ENCODE results near the gene OR8U1.
"Not testable (repeated sequence)": the region's sequence is repeated elsewhere in the genome, so short reads cannot be mapped to it uniquely, and the experiment has no call there.

OR8U1 gene

DNA sequence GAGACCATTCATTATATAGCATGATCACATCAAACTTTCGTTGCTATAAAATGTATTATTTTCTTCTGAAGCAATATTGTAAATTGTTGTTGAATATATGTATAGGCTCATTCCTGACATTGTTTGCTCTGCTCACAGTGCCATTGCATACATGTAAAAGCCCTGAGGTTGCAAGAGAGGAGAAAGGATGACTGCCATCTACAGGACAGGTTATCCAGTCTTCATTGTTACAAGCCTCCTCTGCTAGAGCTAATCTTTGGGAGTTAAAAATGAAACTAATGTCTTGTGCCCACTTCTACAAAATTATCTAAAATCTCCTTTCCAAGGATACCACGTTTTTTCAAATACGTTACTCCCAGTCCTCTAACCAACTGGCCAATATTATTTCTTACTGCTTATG is 20.6 kb downstream of the OR8U1 start:
- Histone ChIP-seq H3K4me2 (ENCODE audit: low read length, poor library complexity, severe bottlenecking) (no peak overlapping the region), H2BK12ac (ENCODE audit: low read length in 2 of 2) (no peak overlapping the region), H3K27me3 (ENCODE audit: control insufficient read depth in 1 of 2, insufficient read depth in 1 of 2, low read length in 2 of 2) (no peaks in the 10 kb centered on the region), H2BK5ac (ENCODE audit: low read depth, low read length, poor library complexity, severe bottlenecking) (no peak overlapping the region), H3K4me1 (ENCODE audit: control insufficient read depth, insufficient read depth, low read depth, low read length) (no peaks in the 10 kb centered on the region), H2BK120ac (ENCODE audit: low read depth, low read length) (no peak overlapping the region), H3K14ac (ENCODE audit: low read length in 2 of 2) (no peak overlapping the region), H3K4me3 (ENCODE audit: insufficient read depth in 1 of 2, low read depth in 1 of 2, low read length in 2 of 2) (no peak overlapping the region), H3K4ac (ENCODE audit: low read depth in 1 of 2, low read length in 2 of 2) (no peak overlapping the region), H3K18ac (ENCODE audit: low read depth in 1 of 2, low read length in 2 of 2) (no peak overlapping the region), H4K8ac (ENCODE audit: low read length) (no peak overlapping the region), H3K9ac (ENCODE audit: low read length) (no peak overlapping the region), H3K9me3 (ENCODE audit: control insufficient read depth, low read length) (no peaks in the 10 kb centered on the region), H3K79me1 (replicated peaks; ENCODE audit: low read length, poor library complexity, severe bottlenecking) (no peaks in the 10 kb centered on the region), H3K23ac (ENCODE audit: low read length in 2 of 2) (no peak overlapping the region), H2AK5ac (ENCODE audit: low read length, severe bottlenecking) (no peak overlapping the region), H2BK15ac (ENCODE audit: low read depth, poor library complexity, severe bottlenecking) (no peak overlapping the region), H3K27ac (ENCODE audit: low read length, poor library complexity, severe bottlenecking) (no peak overlapping the region), H4K91ac (ENCODE audit: low read length) (no peak overlapping the region), H3K36me3 (ENCODE audit: control insufficient read depth in 1 of 2, insufficient read depth in 2 of 2, low read depth in 1 of 2, low read length in 2 of 2) (no peaks in the 10 kb centered on the region), H2AFZ (ENCODE audit: low read depth, low read length) (no peak overlapping the region)
- WGBS: 56% methylated on average over 2 of the region's 3 CpGs
- DNase-seq: no peak

GRCh38 chr11:56401858-56402461 is 26.5 kb downstream of the OR8U1 start:
- H2AK5ac ChIP-seq (ENCODE audit: low read length, severe bottlenecking); H3K14ac ChIP-seq (ENCODE audit: low read length in 2 of 2); H3K79me1 ChIP-seq (replicated peaks; ENCODE audit: low read length, poor library complexity, severe bottlenecking); H3K4ac ChIP-seq (ENCODE audit: low read depth in 1 of 2, low read length in 2 of 2); H3K9ac ChIP-seq (ENCODE audit: low read length); H3K27ac ChIP-seq (ENCODE audit: low read length, poor library complexity, severe bottlenecking); H2BK120ac ChIP-seq (ENCODE audit: low read depth, low read length); H3K27me3 ChIP-seq (ENCODE audit: control insufficient read depth in 1 of 2, insufficient read depth in 1 of 2, low read length in 2 of 2); H2BK12ac ChIP-seq (ENCODE audit: low read length in 2 of 2); H3K4me1 ChIP-seq (ENCODE audit: control insufficient read depth, insufficient read depth, low read depth, low read length); H2BK5ac ChIP-seq (ENCODE audit: low read depth, low read length, poor library complexity, severe bottlenecking); H3K36me3 ChIP-seq (ENCODE audit: control insufficient read depth in 1 of 2, insufficient read depth in 2 of 2, low read depth in 1 of 2, low read length in 2 of 2); H3K18ac ChIP-seq (ENCODE audit: low read depth in 1 of 2, low read length in 2 of 2); DNase-seq; H2AFZ ChIP-seq (ENCODE audit: low read depth, low read length); H2BK15ac ChIP-seq (ENCODE audit: low read depth, poor library complexity, severe bottlenecking); H3K4me2 ChIP-seq (ENCODE audit: low read length, poor library complexity, severe bottlenecking); H4K8ac ChIP-seq (ENCODE audit: low read length); H3K9me3 ChIP-seq (ENCODE audit: control insufficient read depth, low read length); H4K91ac ChIP-seq (ENCODE audit: low read length); H3K23ac ChIP-seq (ENCODE audit: low read length in 2 of 2); H3K4me3 ChIP-seq (ENCODE audit: insufficient read depth in 1 of 2, low read depth in 1 of 2, low read length in 2 of 2): not testable (repeated sequence)
- 87% methylated on average over 27 of the region's 27 CpGs for WGBS

GRCh38 chr11:56404393-56404792 is 29.0 kb downstream of the OR8U1 start:
- H4K8ac ChIP-seq (ENCODE audit: low read length): no peak overlapping the region
- no peak overlapping the region for H4K91ac ChIP-seq (ENCODE audit: low read length)
- H3K27ac ChIP-seq (ENCODE audit: low read length, poor library complexity, severe bottlenecking): no peak overlapping the region
- H2AK5ac ChIP-seq (ENCODE audit: low read length, severe bottlenecking): no peak overlapping the region
- no peak overlapping the region for H2BK15ac ChIP-seq (ENCODE audit: low read depth, poor library complexity, severe bottlenecking)
- H2BK12ac ChIP-seq (ENCODE audit: low read length in 2 of 2): no peak overlapping the region
- no peak overlapping the region for H2BK120ac ChIP-seq (ENCODE audit: low read depth, low read length)
- DNase-seq: no peak
- 96% methylated on average over 2 of the region's 2 CpGs for WGBS
- no peaks in the 10 kb centered on the region for H3K4me1 ChIP-seq (ENCODE audit: control insufficient read depth, insufficient read depth, low read depth, low read length)
- no peaks in the 10 kb centered on the region for H3K79me1 ChIP-seq (replicated peaks; ENCODE audit: low read length, poor library complexity, severe bottlenecking)
- no peak overlapping the region for H3K4me3 ChIP-seq (ENCODE audit: insufficient read depth in 1 of 2, low read depth in 1 of 2, low read length in 2 of 2)
- H3K23ac ChIP-seq (ENCODE audit: low read length in 2 of 2): no peak overlapping the region
- H2AFZ ChIP-seq (ENCODE audit: low read depth, low read length): no peak overlapping the region
- H3K14ac ChIP-seq (ENCODE audit: low read length in 2 of 2): no peak overlapping the region
- H2BK5ac ChIP-seq (ENCODE audit: low read depth, low read length, poor library complexity, severe bottlenecking): no peak overlapping the region
- H3K36me3 ChIP-seq (ENCODE audit: control insufficient read depth in 1 of 2, insufficient read depth in 2 of 2, low read depth in 1 of 2, low read length in 2 of 2): no peaks in the 10 kb centered on the region
- H3K27me3 ChIP-seq (ENCODE audit: control insufficient read depth in 1 of 2, insufficient read depth in 1 of 2, low read length in 2 of 2): no peaks in the 10 kb centered on the region
- H3K9me3 ChIP-seq (ENCODE audit: control insufficient read depth, low read length): peaks cover 8% of the 10 kb centered on the region
- H3K18ac ChIP-seq (ENCODE audit: low read depth in 1 of 2, low read length in 2 of 2): no peak overlapping the region
- no peak overlapping the region for H3K4me2 ChIP-seq (ENCODE audit: low read length, poor library complexity, severe bottlenecking)
- H3K9ac ChIP-seq (ENCODE audit: low read length): no peak overlapping the region
- no peak overlapping the region for H3K4ac ChIP-seq (ENCODE audit: low read depth in 1 of 2, low read length in 2 of 2)

DNA sequence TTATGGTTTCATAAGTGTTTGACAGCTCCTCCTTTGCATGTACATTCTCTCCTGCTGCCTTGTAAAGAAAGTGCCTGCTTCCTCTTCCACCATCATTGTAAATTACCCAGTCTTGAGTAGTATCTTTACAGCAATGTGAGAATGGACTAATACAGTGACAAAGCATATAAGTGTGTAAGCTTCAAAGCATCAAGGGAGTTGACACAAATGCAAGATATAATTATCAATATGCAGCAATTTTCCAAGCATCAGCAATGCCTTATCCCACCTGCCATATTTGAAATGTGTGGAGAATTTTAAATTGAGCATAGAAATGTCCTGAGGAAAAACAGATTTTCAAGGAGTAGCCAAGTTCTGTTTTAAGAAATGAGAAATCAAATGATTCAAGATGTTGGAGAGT is 35.4 kb downstream of the OR8U1 start:
- Histone ChIP-seq H3K9me3 (ENCODE audit: control insufficient read depth, low read length) (peaks cover 3% of the 10 kb centered on the region), H3K36me3 (ENCODE audit: control insufficient read depth in 1 of 2, insufficient read depth in 2 of 2, low read depth in 1 of 2, low read length in 2 of 2) (no peaks in the 10 kb centered on the region), H4K8ac (ENCODE audit: low read length) (no peak overlapping the region), H3K4ac (ENCODE audit: low read depth in 1 of 2, low read length in 2 of 2) (no peak overlapping the region), H2BK120ac (ENCODE audit: low read depth, low read length) (no peak overlapping the region), H2BK15ac (ENCODE audit: low read depth, poor library complexity, severe bottlenecking) (no peak overlapping the region), H3K4me1 (ENCODE audit: control insufficient read depth, insufficient read depth, low read depth, low read length) (no peaks in the 10 kb centered on the region), H3K79me1 (replicated peaks; ENCODE audit: low read length, poor library complexity, severe bottlenecking) (no peaks in the 10 kb centered on the region), H2BK12ac (ENCODE audit: low read length in 2 of 2) (no peak overlapping the region), H3K27me3 (ENCODE audit: control insufficient read depth in 1 of 2, insufficient read depth in 1 of 2, low read length in 2 of 2) (no peaks in the 10 kb centered on the region), H3K18ac (ENCODE audit: low read depth in 1 of 2, low read length in 2 of 2) (no peak overlapping the region), H3K27ac (ENCODE audit: low read length, poor library complexity, severe bottlenecking) (no peak overlapping the region), H2AFZ (ENCODE audit: low read depth, low read length) (no peak overlapping the region), H3K9ac (ENCODE audit: low read length) (no peak overlapping the region), H4K91ac (ENCODE audit: low read length) (no peak overlapping the region), H3K23ac (ENCODE audit: low read length in 2 of 2) (no peak overlapping the region), H3K4me3 (ENCODE audit: insufficient read depth in 1 of 2, low read depth in 1 of 2, low read length in 2 of 2) (no peak overlapping the region), H3K4me2 (ENCODE audit: low read length, poor library complexity, severe bottlenecking) (no peak overlapping the region), H2AK5ac (ENCODE audit: low read length, severe bottlenecking) (no peak overlapping the region), H2BK5ac (ENCODE audit: low read depth, low read length, poor library complexity, severe bottlenecking) (no peak overlapping the region), H3K14ac (ENCODE audit: low read length in 2 of 2) (no peak overlapping the region)
- DNase-seq: no peak
